Measurements from ENCODE around the gene TIE1. TPM values are rescaled to one million over a fixed set of nuclear protein-coding genes. Genes with fewer than 3 reads are reported as not detected.

Gene TIE1
- total RNA-seq, 1 experiment from 2014 or later = 1.2 TPM

- no peak overlapping the region for H2AFZ ChIP-seq (ENCODE audit: low read length)
- H4K91ac ChIP-seq (ENCODE audit: insufficient read length, low read depth, low read length) = no peak overlapping the region
- H3K4me3 Mint-ChIP-seq = no peak overlapping the region
- no peaks in the 10 kb centered on the region for H3K9me3 ChIP-seq (ENCODE audit: control insufficient read depth, low read depth, low read length)
- no peaks in the 10 kb centered on the region for H3K23me2 ChIP-seq (ENCODE audit: insufficient read length, low read depth, low read length, poor library complexity, severe bottlenecking)
- no peaks in the 10 kb centered on the region for H3K4me1 ChIP-seq (ENCODE audit: insufficient read depth, low read length)
- H3K56ac ChIP-seq (ENCODE audit: insufficient read length, low read depth, low read length) = no peak overlapping the region
- no peak overlapping the region for H3K18ac ChIP-seq (ENCODE audit: insufficient read length, low read depth, low read length)
- no peak overlapping the region for H3K27ac Mint-ChIP-seq
- no peaks in the 10 kb centered on the region for H3K79me2 ChIP-seq (ENCODE audit: insufficient read depth, low read length)
- H2AK5ac ChIP-seq (ENCODE audit: insufficient read length, low read length) = no peak overlapping the region
- no peaks in the 10 kb centered on the region for H3K36me3 Mint-ChIP-seq (ENCODE audit: insufficient read depth in 1 of 3, low read depth in 3 of 3)
- no peak overlapping the region for H2BK12ac ChIP-seq (ENCODE audit: insufficient read length, low read depth, low read length)
- H3K23ac ChIP-seq (ENCODE audit: insufficient read length, low read depth, low read length) = no peak overlapping the region
- no peak overlapping the region for H3T11ph ChIP-seq (ENCODE audit: low read length)
- no peak overlapping the region for H3K14ac ChIP-seq (ENCODE audit: insufficient read depth, low read length)
- H4K20me1 ChIP-seq (ENCODE audit: control insufficient read depth, insufficient read depth, insufficient read length) = no peaks in the 10 kb centered on the region
- 100% methylated on average over 1 of the region's 1 CpG for WGBS (ENCODE audit: extremely low coverage, insufficient read length, low lambda C conversion rate)
- H3K9me3 Mint-ChIP-seq = no peaks in the 10 kb centered on the region
- no peak overlapping the region for H4K8ac ChIP-seq (replicated peaks; ENCODE audit: insufficient read length, low read depth, low read length)
- no peaks in the 10 kb centered on the region for H3K79me1 ChIP-seq (ENCODE audit: insufficient read depth, low read depth, low read length, poor library complexity, severe bottlenecking)
- H3K27ac ChIP-seq (ENCODE audit: insufficient read length, low read depth, low read length) = no peak overlapping the region
- no peak overlapping the region for H3K4ac ChIP-seq (ENCODE audit: low read depth, low read length)
- no peak overlapping the region for H2BK120ac ChIP-seq (ENCODE audit: low read depth, low read length, poor library complexity, severe bottlenecking)
- H3K4me1 Mint-ChIP-seq = peaks cover 4 to 5% of the 10 kb centered on the region in 2 experiments
- H3K9ac ChIP-seq (ENCODE audit: extremely low read depth, insufficient read length, low read length) = no peak overlapping the region
- H3K4me2 ChIP-seq (ENCODE audit: insufficient read depth, insufficient read length, low read length) = no peak overlapping the region
- no peak overlapping the region; the same call in 1 of the 2 replicates for H2BK15ac ChIP-seq (ENCODE audit: low read depth, low read length)
- peaks cover 20% of the 10 kb centered on the region for H3K27me3 Mint-ChIP-seq (ENCODE audit: low read depth)
- H4K5ac ChIP-seq (ENCODE audit: insufficient read length, low read depth, low read length) = no peak overlapping the region
- H3K27me3 ChIP-seq (ENCODE audit: insufficient read depth, low read length) = no peaks in the 10 kb centered on the region
- no peak overlapping the region for H2BK20ac ChIP-seq (ENCODE audit: low read depth, low read length, poor library complexity, severe bottlenecking)
- DNase-seq = no peak
- TF ChIP-seq CTCF (conservative IDR thresholded peaks at IDR 0.05) = no peak
- no peak overlapping the region for H2BK5ac ChIP-seq (ENCODE audit: insufficient read length, low read length)
Measured at GRCh38 chr1:43340559-43340958, 39.8 kb downstream of the TIE1 start.
